Tibial artery (tissue), 4 donors: ENCODE measurements around the gene PCDH9.

ENCODE experiments used
- DNase-seq, 2 donors: peaks; one replicate each; pipeline ENCODE4 v3.0.0-alpha.2; 2019
- H3K27ac ChIP-seq, 2 donors: fragments of 200-600 bp; sonication (generic) in 1 of 2; 1 replicate in 1 of 2; 2 replicates in 1 of 2; pipeline ENCODE4 v1.5.1; 2018 to 2019; ENCODE audit warnings: mild to moderate bottlenecking in 1 of 2
- H3K27me3 ChIP-seq, 2 donors: fragments of 200-600 bp; sonication (generic) in 1 of 2; one replicate each; pipeline versions ENCODE4 v1.5.1 to v1.6.0; 2016 to 2019
- H3K36me3 ChIP-seq, 3 donors: fragments of 200-600 bp; sonication (generic) in 2 of 3; one replicate each; pipeline ENCODE4 v1.5.1; 2016 to 2019; ENCODE audit warnings: mild to moderate bottlenecking in 2 of 3
- H3K4me1 ChIP-seq, 4 donors: fragments of 200-600 bp; sonication (generic) in 2 of 4; 1 replicate in 3 of 4; 2 replicates in 1 of 4; pipeline ENCODE4 v1.5.1; 2016 to 2019
- H3K4me3 ChIP-seq, 2 donors: fragments of 200-600 bp; sonication (generic) in 1 of 2; 1 replicate in 1 of 2; 2 replicates in 1 of 2; pipeline ENCODE4 v1.5.1; 2018 to 2019; ENCODE audit warnings: mild to moderate bottlenecking in 2 of 2
- H3K9me3 ChIP-seq, 3 donors: fragments of 200-600 bp; sonication (generic) in 1 of 3; one replicate each; pipeline ENCODE4 v1.5.1; 2016 to 2019
- intact Hi-C: fragments of 100-400 bp; cut with DNase I; formaldehyde crosslinking; loops from one replicate; pipeline ENCODE4 v1.15.0; 2023; ENCODE audit warnings: low total_unique reads
- TF ChIP-seq, protein P1 (sequence below), 2 experiments: fragments of 200-600 bp in 1 of 2; fragments of 450-650 bp in 1 of 2; IDR thresholded peaks; one replicate each; pipeline ENCODE4 v1.5.1; 2017 to 2019; ENCODE audit warnings: antibody characterized with exemption in 2 of 2, mild to moderate bottlenecking in 1 of 2, moderate library complexity in 1 of 2

The PCDH9 gene

GRCh38 chr13:67139551-67139950, 90.6 kb downstream of the PCDH9 start:
- intact Hi-C loops = no loop called here
- Histone ChIP-seq H3K36me3 (no peaks in the 10 kb centered on the region), H3K4me3 (no peak overlapping the region), H3K27ac (no peak overlapping the region), H3K4me1 (peaks cover 0 to 4% (median 0%) of the 10 kb centered on the region in 4 donors), H3K27me3 (no peaks in the 10 kb centered on the region), H3K9me3 (no peaks in the 10 kb centered on the region)
- TF ChIP-seq, protein P1, sequence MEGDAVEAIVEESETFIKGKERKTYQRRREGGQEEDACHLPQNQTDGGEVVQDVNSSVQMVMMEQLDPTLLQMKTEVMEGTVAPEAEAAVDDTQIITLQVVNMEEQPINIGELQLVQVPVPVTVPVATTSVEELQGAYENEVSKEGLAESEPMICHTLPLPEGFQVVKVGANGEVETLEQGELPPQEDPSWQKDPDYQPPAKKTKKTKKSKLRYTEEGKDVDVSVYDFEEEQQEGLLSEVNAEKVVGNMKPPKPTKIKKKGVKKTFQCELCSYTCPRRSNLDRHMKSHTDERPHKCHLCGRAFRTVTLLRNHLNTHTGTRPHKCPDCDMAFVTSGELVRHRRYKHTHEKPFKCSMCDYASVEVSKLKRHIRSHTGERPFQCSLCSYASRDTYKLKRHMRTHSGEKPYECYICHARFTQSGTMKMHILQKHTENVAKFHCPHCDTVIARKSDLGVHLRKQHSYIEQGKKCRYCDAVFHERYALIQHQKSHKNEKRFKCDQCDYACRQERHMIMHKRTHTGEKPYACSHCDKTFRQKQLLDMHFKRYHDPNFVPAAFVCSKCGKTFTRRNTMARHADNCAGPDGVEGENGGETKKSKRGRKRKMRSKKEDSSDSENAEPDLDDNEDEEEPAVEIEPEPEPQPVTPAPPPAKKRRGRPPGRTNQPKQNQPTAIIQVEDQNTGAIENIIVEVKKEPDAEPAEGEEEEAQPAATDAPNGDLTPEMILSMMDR (IDR thresholded peaks at IDR 0.05) = no peak
- DNase-seq = no peak

GRCh38 chr13:67138970-67139369, 91.2 kb downstream of the PCDH9 start:
- no peak overlapping the region for H3K27ac ChIP-seq
- H3K9me3 ChIP-seq = no peaks in the 10 kb centered on the region
- no peak overlapping the region for H3K4me3 ChIP-seq
- intact Hi-C loops = no loop called here
- DNase-seq = no peak
- peaks cover 0 to 9% (median 0%) of the 10 kb centered on the region in 4 donors for H3K4me1 ChIP-seq
- TF ChIP-seq, protein P1 (IDR thresholded peaks at IDR 0.05) = no peak
- H3K36me3 ChIP-seq = no peaks in the 10 kb centered on the region
- H3K27me3 ChIP-seq = no peaks in the 10 kb centered on the region

DNA sequence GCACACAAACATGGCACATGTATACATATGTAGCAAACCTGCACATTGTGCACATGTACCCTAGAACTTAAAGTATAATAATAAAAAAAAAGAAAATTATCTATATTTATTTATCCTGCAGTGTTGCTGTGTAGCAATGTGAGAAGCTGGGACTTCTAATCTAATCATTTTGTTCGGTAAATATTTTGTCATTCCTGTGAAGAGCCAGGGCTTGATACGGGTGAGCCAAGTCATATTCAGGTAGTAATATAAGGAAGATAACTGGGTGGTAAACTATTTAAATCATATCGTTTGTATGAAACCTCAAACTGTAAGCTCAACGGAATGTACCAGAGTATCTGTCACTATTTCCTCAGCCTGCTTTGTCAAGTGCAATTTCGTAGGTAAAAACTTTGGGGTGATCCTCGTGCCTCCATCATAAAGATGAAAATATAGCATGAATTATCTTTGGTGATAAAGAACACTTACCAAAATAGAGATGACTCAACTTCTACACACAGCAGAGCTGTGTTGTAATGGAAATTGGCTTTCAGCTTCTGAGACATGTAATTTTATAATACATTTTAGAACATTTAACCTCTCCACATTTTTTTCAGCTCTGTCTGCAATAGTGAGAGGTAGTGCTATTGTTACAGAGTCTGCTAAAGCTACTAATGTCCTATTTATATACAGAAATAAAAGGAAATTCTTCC, 92.9 kb downstream of the PCDH9 start:
- H3K9me3 ChIP-seq = no peaks in the 10 kb centered on the region
- DNase-seq = no peak
- no peak overlapping the region for H3K27ac ChIP-seq
- no peak overlapping the region for H3K4me3 ChIP-seq
- intact Hi-C loops = no loop called here
- H3K27me3 ChIP-seq = no peaks in the 10 kb centered on the region
- peaks cover 0 to 9% (median 0%) of the 10 kb centered on the region in 4 donors for H3K4me1 ChIP-seq
- H3K36me3 ChIP-seq = no peaks in the 10 kb centered on the region
- TF ChIP-seq, protein P1 (IDR thresholded peaks at IDR 0.05) = no peak

DNA sequence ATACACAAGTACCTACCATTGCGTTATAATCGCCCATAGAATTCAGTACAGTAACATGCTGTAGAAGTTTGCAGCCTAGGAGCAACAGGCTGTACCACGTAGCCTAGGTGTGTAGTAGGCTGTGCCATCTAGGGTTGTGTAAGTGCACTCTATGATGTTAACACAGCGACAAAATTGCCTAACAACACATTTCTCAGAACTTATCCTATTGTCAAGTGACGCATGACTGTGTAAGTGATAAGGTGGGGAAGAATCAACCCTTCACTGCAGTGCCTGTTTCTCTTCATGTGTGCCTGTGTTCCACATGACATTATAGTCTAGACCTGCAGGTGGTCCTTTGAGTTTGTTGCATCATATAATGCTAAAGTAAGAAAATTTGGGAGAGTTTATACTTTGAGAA, 94.0 kb downstream of the PCDH9 start:
- no peak for DNase-seq
- H3K27ac ChIP-seq = no peak overlapping the region
- H3K27me3 ChIP-seq = no peaks in the 10 kb centered on the region
- TF ChIP-seq, protein P1 (IDR thresholded peaks at IDR 0.05) = no peak
- H3K36me3 ChIP-seq = no peaks in the 10 kb centered on the region
- no peak overlapping the region for H3K4me3 ChIP-seq
- H3K4me1 ChIP-seq = peaks cover 0 to 9% (median 0%) of the 10 kb centered on the region in 4 donors
- intact Hi-C loops = no loop called here
- no peaks in the 10 kb centered on the region for H3K9me3 ChIP-seq

- intact Hi-C loops = no loop called here
- H3K36me3 ChIP-seq = no peaks in the 10 kb centered on the region
- H3K4me3 ChIP-seq = no peak overlapping the region
- H3K27me3 ChIP-seq = no peaks in the 10 kb centered on the region
- no peak for DNase-seq
- H3K4me1 ChIP-seq = peaks cover 0 to 9% (median 0%) of the 10 kb centered on the region in 4 donors
- H3K9me3 ChIP-seq = no peaks in the 10 kb centered on the region
- no peak overlapping the region for H3K27ac ChIP-seq
- TF ChIP-seq, protein P1 (IDR thresholded peaks at IDR 0.05) = no peak
Observed at GRCh38 chr13:67135356-67135755, 94.8 kb downstream of the PCDH9 start.
